Measurements from ENCODE around the gene ABCA1.
"Not testable (repeated sequence)": the region's sequence is repeated elsewhere in the genome, so short reads cannot be mapped to it uniquely, and the experiment has no call there.

The ABCA1 gene

GRCh38 chr9:104927912-104928740 is at the start of gene ABCA1:
Gene ABCA1 (minus strand): TSS chr9:104928155. CDS start chr9:104903679, 24,476 bp downstream.
- no peaks in the 10 kb centered on the region for H3K9me3 ChIP-seq
- H3K36me3 ChIP-seq: peaks cover 0 to 4% (median 0%) of the 10 kb centered on the region in 3 donors
- TF ChIP-seq CTCF (IDR thresholded peaks at IDR 0.05): no peak
- intact Hi-C loops (cut with DNase I; ENCODE audit: low total_unique reads): loop anchor here (1.0 to 5.0 kb wide), 3 partner anchors 40 to 489 kb away; partner anchors contain the start of gene SLC44A1
- peaks cover 0 to 32% (median 7%) of the 10 kb centered on the region in 4 donors for H3K4me1 ChIP-seq
- peak; percentile 97 to 99 for DNase-seq
- H3K27me3 ChIP-seq: no peaks in the 10 kb centered on the region
- peak within 1 kb of the TSS; percentile 82 to 92 for H3K27ac ChIP-seq
- H3K4me3 ChIP-seq: peak within 1 kb of the TSS; percentile 86 to 90

- H3K4me1 ChIP-seq: no peaks in the 10 kb centered on the region
- TF ChIP-seq CTCF (IDR thresholded peaks at IDR 0.05): no peak
- no peaks in the 10 kb centered on the region for H3K36me3 ChIP-seq
- H3K27ac ChIP-seq: no peak overlapping the region
- no peaks in the 10 kb centered on the region for H3K9me3 ChIP-seq
- DNase-seq: no peak
- H3K27me3 ChIP-seq: no peaks in the 10 kb centered on the region
- intact Hi-C loops (cut with DNase I; ENCODE audit: low total_unique reads): no loop called here
- no peak overlapping the region for H3K4me3 ChIP-seq
Observed at GRCh38 chr9:104977580-104977979, 49.6 kb upstream of the ABCA1 start.

GRCh38 chr9:104977168-104977567 is 49.2 kb upstream of the ABCA1 start:
- H3K4me3 ChIP-seq: no peak overlapping the region
- no peaks in the 10 kb centered on the region for H3K9me3 ChIP-seq
- intact Hi-C loops (cut with DNase I; ENCODE audit: low total_unique reads): no loop called here
- H3K27me3 ChIP-seq: no peaks in the 10 kb centered on the region
- no peaks in the 10 kb centered on the region for H3K36me3 ChIP-seq
- no peaks in the 10 kb centered on the region for H3K4me1 ChIP-seq
- DNase-seq: no peak
- no peak for TF ChIP-seq CTCF (IDR thresholded peaks at IDR 0.05)
- H3K27ac ChIP-seq: no peak overlapping the region

GRCh38 chr9:104975966-104976595 is 48.1 kb upstream of the ABCA1 start:
- H3K27ac ChIP-seq; DNase-seq; H3K36me3 ChIP-seq; H3K27me3 ChIP-seq; H3K4me1 ChIP-seq; H3K9me3 ChIP-seq; intact Hi-C loops (cut with DNase I; ENCODE audit: low total_unique reads); H3K4me3 ChIP-seq: not testable (repeated sequence)

GRCh38 chr9:104974053-104974962 is 46.4 kb upstream of the ABCA1 start:
- TF ChIP-seq CTCF (IDR thresholded peaks at IDR 0.05): no peak
- H3K27ac ChIP-seq: no peak overlapping the region
- intact Hi-C loops (cut with DNase I; ENCODE audit: low total_unique reads): no loop called here

More at GRCh38 chr9:104974053-104974962, 46.4 kb upstream of the ABCA1 start:
- no peaks in the 10 kb centered on the region for H3K9me3 ChIP-seq
- no peaks in the 10 kb centered on the region for H3K27me3 ChIP-seq
- no peak for DNase-seq
- H3K4me1 ChIP-seq: peaks cover 0 to 17% (median 3%) of the 10 kb centered on the region in 4 donors
- H3K4me3 ChIP-seq: no peak overlapping the region
- H3K36me3 ChIP-seq: no peaks in the 10 kb centered on the region
